ENCODE data around the gene PSD2.

GRCh38 chr5:139756971-139757370 lies 38.6 kb upstream of the PSD2 start:
- TF ChIP-seq POLR2A (IDR thresholded peaks at IDR 0.05), result no peak
- no peak for TF ChIP-seq CTCF (IDR thresholded peaks at IDR 0.05)

Measured in heart left ventricle (tissue), 13 donors.